ENCODE data around the gene RGS10.

GRCh38 chr10:119550827-119551226, 8.3 kb upstream of the RGS10 start:
- TF ChIP-seq, protein P1, sequence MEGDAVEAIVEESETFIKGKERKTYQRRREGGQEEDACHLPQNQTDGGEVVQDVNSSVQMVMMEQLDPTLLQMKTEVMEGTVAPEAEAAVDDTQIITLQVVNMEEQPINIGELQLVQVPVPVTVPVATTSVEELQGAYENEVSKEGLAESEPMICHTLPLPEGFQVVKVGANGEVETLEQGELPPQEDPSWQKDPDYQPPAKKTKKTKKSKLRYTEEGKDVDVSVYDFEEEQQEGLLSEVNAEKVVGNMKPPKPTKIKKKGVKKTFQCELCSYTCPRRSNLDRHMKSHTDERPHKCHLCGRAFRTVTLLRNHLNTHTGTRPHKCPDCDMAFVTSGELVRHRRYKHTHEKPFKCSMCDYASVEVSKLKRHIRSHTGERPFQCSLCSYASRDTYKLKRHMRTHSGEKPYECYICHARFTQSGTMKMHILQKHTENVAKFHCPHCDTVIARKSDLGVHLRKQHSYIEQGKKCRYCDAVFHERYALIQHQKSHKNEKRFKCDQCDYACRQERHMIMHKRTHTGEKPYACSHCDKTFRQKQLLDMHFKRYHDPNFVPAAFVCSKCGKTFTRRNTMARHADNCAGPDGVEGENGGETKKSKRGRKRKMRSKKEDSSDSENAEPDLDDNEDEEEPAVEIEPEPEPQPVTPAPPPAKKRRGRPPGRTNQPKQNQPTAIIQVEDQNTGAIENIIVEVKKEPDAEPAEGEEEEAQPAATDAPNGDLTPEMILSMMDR (IDR thresholded peaks at IDR 0.05; ENCODE audit: borderline replicate concordance, extremely low read depth, low read length, poor library complexity, severe bottlenecking), result no peak
- TF ChIP-seq EZH2 (IDR thresholded peaks at IDR 0.05; ENCODE audit: borderline replicate concordance, low read depth, low read length, severe bottlenecking), result no peak

Data from DND-41 (cell line).